Measurements from ENCODE around the gene MGAT1. TPM values are rescaled to one million over a fixed set of nuclear protein-coding genes. Genes with fewer than 3 reads are reported as not detected.

MGAT1 gene
- total RNA-seq, 1 donor from 2014 or later, result 123 TPM

GRCh38 chr5:180847026-180847425 lies 44.4 kb upstream of the MGAT1 start:
- H3K27me3 Mint-ChIP-seq (ENCODE audit: low read depth), result no peaks in the 10 kb centered on the region
- H3K4me3 Mint-ChIP-seq (ENCODE audit: unreplicated experiment), result no peak overlapping the region
- H3K9me3 Mint-ChIP-seq (ENCODE audit: low read depth), result peaks cover 64% of the 10 kb centered on the region
- H3K27ac Mint-ChIP-seq (ENCODE audit: unreplicated experiment), result no peak overlapping the region
- H3K36me3 Mint-ChIP-seq (ENCODE audit: low read depth), result peaks cover 49% of the 10 kb centered on the region
- no peak for TF ChIP-seq CTCF (IDR thresholded peaks at IDR 0.05)
- no peak for DNase-seq (ENCODE audit: low spot score)
- no peaks in the 10 kb centered on the region for H3K4me1 Mint-ChIP-seq (ENCODE audit: low read depth)

- Mint-ChIP-seq H3K27ac (ENCODE audit: unreplicated experiment) (no peak overlapping the region), H3K9me3 (ENCODE audit: low read depth) (peaks cover 47% of the 10 kb centered on the region), H3K4me1 (ENCODE audit: low read depth) (no peaks in the 10 kb centered on the region), H3K27me3 (ENCODE audit: low read depth) (no peaks in the 10 kb centered on the region), H3K4me3 (ENCODE audit: unreplicated experiment) (no peak overlapping the region), H3K36me3 (ENCODE audit: low read depth) (peaks cover 29% of the 10 kb centered on the region)
- DNase-seq (ENCODE audit: low spot score), result no peak
- TF ChIP-seq CTCF (IDR thresholded peaks at IDR 0.05), result no peak
These were observed 42.3 kb upstream of the MGAT1 start for GRCh38 chr5:180844858-180845257.

- no peak for TF ChIP-seq CTCF (IDR thresholded peaks at IDR 0.05)
- H3K27ac Mint-ChIP-seq (ENCODE audit: unreplicated experiment), result no peak overlapping the region
- no peaks in the 10 kb centered on the region for H3K27me3 Mint-ChIP-seq (ENCODE audit: low read depth)
- DNase-seq (ENCODE audit: low spot score), result no peak
- peaks cover 44% of the 10 kb centered on the region for H3K9me3 Mint-ChIP-seq (ENCODE audit: low read depth)
- no peak overlapping the region for H3K4me3 Mint-ChIP-seq (ENCODE audit: unreplicated experiment)
- peaks cover 24% of the 10 kb centered on the region for H3K36me3 Mint-ChIP-seq (ENCODE audit: low read depth)
- H3K4me1 Mint-ChIP-seq (ENCODE audit: low read depth), result no peaks in the 10 kb centered on the region
These were observed 41.8 kb upstream of the MGAT1 start for GRCh38 chr5:180844432-180844831.

GRCh38 chr5:180839935-180840334 lies 37.3 kb upstream of the MGAT1 start:
- no peak overlapping the region for H3K4me3 Mint-ChIP-seq (ENCODE audit: unreplicated experiment)
- no peaks in the 10 kb centered on the region for H3K27me3 Mint-ChIP-seq (ENCODE audit: low read depth)
- peaks cover 7% of the 10 kb centered on the region for H3K9me3 Mint-ChIP-seq (ENCODE audit: low read depth)
- no peaks in the 10 kb centered on the region for H3K4me1 Mint-ChIP-seq (ENCODE audit: low read depth)
- no peak overlapping the region for H3K27ac Mint-ChIP-seq (ENCODE audit: unreplicated experiment)
- no peak for DNase-seq (ENCODE audit: low spot score)
- no peaks in the 10 kb centered on the region for H3K36me3 Mint-ChIP-seq (ENCODE audit: low read depth)
- TF ChIP-seq CTCF (IDR thresholded peaks at IDR 0.05), result no peak

- H3K27me3 Mint-ChIP-seq (ENCODE audit: low read depth), result no peaks in the 10 kb centered on the region
- no peaks in the 10 kb centered on the region for H3K4me1 Mint-ChIP-seq (ENCODE audit: low read depth)
- no peak overlapping the region for H3K27ac Mint-ChIP-seq (ENCODE audit: unreplicated experiment)
- peaks cover 7% of the 10 kb centered on the region for H3K9me3 Mint-ChIP-seq (ENCODE audit: low read depth)
- no peak overlapping the region for H3K4me3 Mint-ChIP-seq (ENCODE audit: unreplicated experiment)
- no peak for DNase-seq (ENCODE audit: low spot score)
- TF ChIP-seq CTCF (IDR thresholded peaks at IDR 0.05), result no peak
- H3K36me3 Mint-ChIP-seq (ENCODE audit: low read depth), result peaks cover 2% of the 10 kb centered on the region
These were observed 36.6 kb upstream of the MGAT1 start for GRCh38 chr5:180839227-180839626.
